CD4-positive, alpha-beta memory T cell (primary cell): ENCODE data around the gene FAM163B. TPM values are rescaled to one million over a fixed set of nuclear protein-coding genes. Genes with fewer than 3 reads are reported as not detected.

ENCODE experiments used
- CTCF ChIA-PET: fragments of 350-600 bp; sonication (Branson Sonifier 250); formaldehyde crosslinking; loops from one replicate; lab custom pipeline; 2021; ENCODE audit warnings: inconsistent platforms; ENCODE audit not compliant: partially characterized antibody; lab: Charles Lee
- POLR2A ChIA-PET: fragments of 350-600 bp; sonication (Branson Sonifier 250); formaldehyde crosslinking; loops from one replicate; lab custom pipeline; 2021; ENCODE audit not compliant: partially characterized antibody; lab: Charles Lee
- DNase-seq, 5 donors: peaks; one replicate each; pipeline versions ENCODE4 v3.0.0 to v3.0.0-alpha.2; 2020 to 2022; ENCODE audit warnings: mixed read lengths in 1 of 5
- H3K27ac ChIP-seq: one replicate; pipeline ENCODE4 v1.7.0; 2013; ENCODE audit warnings: low read depth, low read length
- H3K27me3 ChIP-seq: 2 replicates; pipeline ENCODE4 v1.7.0; 2013; ENCODE audit warnings: mild to moderate bottlenecking, low read length, moderate library complexity; ENCODE audit not compliant: insufficient read depth
- H3K36me3 ChIP-seq: 2 replicates; pipeline ENCODE4 v1.7.0; 2013; ENCODE audit warnings: mild to moderate bottlenecking, low read length, moderate library complexity; ENCODE audit not compliant: insufficient read depth
- H3K4me1 ChIP-seq: 2 replicates; pipeline ENCODE4 v1.7.0; 2013; ENCODE audit warnings: mild to moderate bottlenecking, low read length, moderate library complexity; ENCODE audit not compliant: insufficient read depth
- H3K4me3 ChIP-seq, 2 donors: one replicate each; pipeline ENCODE4 v1.7.0; 2013; ENCODE audit warnings: low read length in 2 of 2, mild to moderate bottlenecking in 1 of 2
- H3K9me3 ChIP-seq, 2 donors: one replicate each; pipeline ENCODE4 v1.7.0; 2013; ENCODE audit warnings: low read length in 2 of 2, control low read depth in 1 of 2; ENCODE audit not compliant: control insufficient read depth in 1 of 2
- H3K27ac Mint-ChIP-seq, 7 donors: one replicate each; pipeline ENCODE4 v1.8.0; 2020 to 2021; ENCODE audit warnings: mixed read lengths in 7 of 7, mild to moderate bottlenecking in 6 of 7, inconsistent platforms in 3 of 7, moderate library complexity in 3 of 7
- H3K27me3 Mint-ChIP-seq, 2 donors: one replicate each; pipeline ENCODE4 v1.8.0; 2020 to 2021; ENCODE audit warnings: mixed read lengths in 2 of 2
- H3K36me3 Mint-ChIP-seq, 2 donors: one replicate each; pipeline ENCODE4 v1.8.0; 2020 to 2021; ENCODE audit warnings: mixed read lengths in 2 of 2, inconsistent platforms in 1 of 2, mild to moderate bottlenecking in 1 of 2
- H3K4me1 Mint-ChIP-seq, 4 donors: one replicate each; pipeline ENCODE4 v1.8.0; 2020 to 2021; ENCODE audit warnings: mixed read lengths in 4 of 4, mild to moderate bottlenecking in 1 of 4
- H3K4me3 Mint-ChIP-seq, 8 donors: one replicate each; pipeline ENCODE4 v1.8.0; 2020 to 2021; ENCODE audit warnings: mixed read lengths in 8 of 8, mild to moderate bottlenecking in 7 of 8, moderate library complexity in 6 of 8, inconsistent platforms in 3 of 8
- H3K9me3 Mint-ChIP-seq, 8 donors: one replicate each; pipeline ENCODE4 v1.8.0; 2020 to 2021; ENCODE audit warnings: mixed read lengths in 8 of 8, mild to moderate bottlenecking in 5 of 8, inconsistent platforms in 3 of 8, moderate library complexity in 1 of 8
- intact Hi-C: fragments of 100-400 bp; cut with micrococcal nuclease; formaldehyde crosslinking; loops from one replicate; pipeline ENCODE4 v1.15.1; 2023
- polyA plus RNA-seq, 2 donors: library from polyadenylated mRNA; unstranded; fragments of 300-500 nt; fragmentation: Illumina TruSeq; gene quantifications; one replicate each; pipeline ENCODE4 v1.2.3, GENCODE V29; 2021
- total RNA-seq, 2 experiments: library from RNA; stranded (reverse); gene quantifications; one replicate each; pipeline ENCODE4 v1.2.3, GENCODE V29; 2021

FAM163B gene
- total and polyA plus RNA-seq, 4 experiments from 2014 or later, result not detected

- H3K9me3 ChIP-seq, result no peaks in the 10 kb centered on the region
- DNase-seq, result no peak
- H3K27me3 ChIP-seq, result no peaks in the 10 kb centered on the region
- peaks cover 0 to 2% (median 0%) of the 10 kb centered on the region in 4 donors for H3K4me1 Mint-ChIP-seq
- no peak overlapping the region for H3K27ac Mint-ChIP-seq
- H3K36me3 Mint-ChIP-seq, result no peaks in the 10 kb centered on the region
- no peak overlapping the region for H3K4me3 Mint-ChIP-seq
- no peak overlapping the region for H3K4me3 ChIP-seq
- no peak overlapping the region for H3K27ac ChIP-seq
- intact Hi-C loops, result no loop called here
- H3K27me3 Mint-ChIP-seq, result peaks cover 0 to 1% of the 10 kb centered on the region in 2 donors
- H3K36me3 ChIP-seq, result no peaks in the 10 kb centered on the region
- peaks cover 0 to 3% (median under 1%) of the 10 kb centered on the region in 8 donors for H3K9me3 Mint-ChIP-seq
- CTCF ChIA-PET, result interaction anchor here (0.7 to 1.5 kb wide), 2 partner anchors 12 to 190 kb away, joined by 3 to 4 read pairs; no protein-coding TSS in a partner anchor
- no peaks in the 10 kb centered on the region for H3K4me1 ChIP-seq
- POLR2A ChIA-PET, result no interaction called here
These were observed 17.9 kb downstream of the FAM163B start for GRCh38 chr9:133591116-133591910.

- Mint-ChIP-seq H3K27me3 (peaks cover 0 to 1% of the 10 kb centered on the region in 2 donors), H3K27ac (no peak overlapping the region), H3K4me3 (no peak overlapping the region), H3K36me3 (no peaks in the 10 kb centered on the region), H3K9me3 (peaks cover 0 to 2% (median 0%) of the 10 kb centered on the region in 8 donors), H3K4me1 (peaks cover 0 to 2% (median 0%) of the 10 kb centered on the region in 4 donors)
- Histone ChIP-seq H3K4me3 (no peak overlapping the region), H3K4me1 (no peaks in the 10 kb centered on the region), H3K27me3 (no peaks in the 10 kb centered on the region), H3K9me3 (no peaks in the 10 kb centered on the region), H3K36me3 (no peaks in the 10 kb centered on the region), H3K27ac (no peak overlapping the region)
- intact Hi-C loops, result no loop called here
- DNase-seq, result no peak
- ChIA-PET POLR2A (no interaction called here), CTCF (interaction anchor here (0.6 to 1.8 kb wide), 8 partner anchors 9 to 152 kb away, joined by 3 to 10 read pairs (median 4); no protein-coding TSS in a partner anchor)
These were observed 18.8 kb downstream of the FAM163B start for GRCh38 chr9:133590231-133590855.

GRCh38 chr9:133589454-133590227 lies 19.5 kb downstream of the FAM163B start:
- H3K27ac Mint-ChIP-seq, result no peak overlapping the region
- H3K36me3 ChIP-seq, result no peaks in the 10 kb centered on the region
- no peaks in the 10 kb centered on the region for H3K4me1 ChIP-seq
- peaks cover 0 to 2% (median under 1%) of the 10 kb centered on the region in 4 donors for H3K4me1 Mint-ChIP-seq
- peaks cover 2% of the 10 kb centered on the region in 2 donors for H3K27me3 Mint-ChIP-seq
- H3K4me3 Mint-ChIP-seq, result no peak overlapping the region
- H3K9me3 Mint-ChIP-seq, result peaks cover 0 to 2% (median 0%) of the 10 kb centered on the region in 8 donors
- H3K36me3 Mint-ChIP-seq, result no peaks in the 10 kb centered on the region
- no peak overlapping the region for H3K4me3 ChIP-seq
- intact Hi-C loops, result loop anchor here (1.0 to 2.0 kb wide), 2 partner anchors 127 to 137 kb away; no protein-coding TSS in a partner anchor
- H3K27ac ChIP-seq, result no peak overlapping the region
- ChIA-PET CTCF (interaction anchor here (0.6 to 1.8 kb wide), 11 partner anchors 8 to 153 kb away, joined by 3 to 10 read pairs (median 4); no protein-coding TSS in a partner anchor), POLR2A (no interaction called here)
- peak; percentile 20 to 45 (median 22) for DNase-seq
- H3K27me3 ChIP-seq, result peaks cover 4% of the 10 kb centered on the region
- no peaks in the 10 kb centered on the region for H3K9me3 ChIP-seq

- Mint-ChIP-seq H3K27me3 (peaks cover 9 to 11% of the 10 kb centered on the region in 2 donors), H3K36me3 (no peaks in the 10 kb centered on the region), H3K27ac (no peak overlapping the region), H3K9me3 (peaks cover 0 to 2% (median 0%) of the 10 kb centered on the region in 8 donors), H3K4me3 (no peak overlapping the region), H3K4me1 (peaks cover 0 to 6% (median 3%) of the 10 kb centered on the region in 4 donors)
- POLR2A ChIA-PET, result no interaction called here
- Histone ChIP-seq H3K27ac (no peak overlapping the region), H3K27me3 (peaks cover 7% of the 10 kb centered on the region), H3K36me3 (no peaks in the 10 kb centered on the region), H3K4me3 (no peak overlapping the region), H3K4me1 (no peaks in the 10 kb centered on the region), H3K9me3 (no peaks in the 10 kb centered on the region)
- no peak for DNase-seq
- intact Hi-C loops, result no loop called here
- CTCF ChIA-PET, result no interaction called here
These were observed 21.7 kb downstream of the FAM163B start for GRCh38 chr9:133587466-133587865.

- H3K4me1 Mint-ChIP-seq, result peaks cover 0 to 6% (median 3%) of the 10 kb centered on the region in 4 donors
- Histone ChIP-seq H3K27me3 (peaks cover 7% of the 10 kb centered on the region), H3K9me3 (no peaks in the 10 kb centered on the region), H3K4me3 (no peak overlapping the region), H3K4me1 (no peaks in the 10 kb centered on the region), H3K27ac (no peak overlapping the region), H3K36me3 (no peaks in the 10 kb centered on the region)
- H3K4me3 Mint-ChIP-seq, result no peak overlapping the region
- no peaks in the 10 kb centered on the region for H3K36me3 Mint-ChIP-seq
- CTCF ChIA-PET, result no interaction called here
- POLR2A ChIA-PET, result no interaction called here
- peaks cover 0 to 2% (median 0%) of the 10 kb centered on the region in 8 donors for H3K9me3 Mint-ChIP-seq
- DNase-seq, result no peak
- intact Hi-C loops, result no loop called here
- peaks cover 12 to 13% of the 10 kb centered on the region in 2 donors for H3K27me3 Mint-ChIP-seq
- no peak overlapping the region for H3K27ac Mint-ChIP-seq
These were observed 22.1 kb downstream of the FAM163B start for GRCh38 chr9:133587051-133587450.

GRCh38 chr9:133585481-133586351 lies 23.5 kb downstream of the FAM163B start:
- Mint-ChIP-seq H3K27ac (no peak overlapping the region), H3K9me3 (peaks cover 0 to 2% (median 0%) of the 10 kb centered on the region in 8 donors), H3K4me3 (no peak overlapping the region), H3K36me3 (no peaks in the 10 kb centered on the region), H3K27me3 (peaks cover 18 to 20% of the 10 kb centered on the region in 2 donors), H3K4me1 (peaks cover 0 to 6% (median 3%) of the 10 kb centered on the region in 4 donors)
- Histone ChIP-seq H3K4me1 (no peaks in the 10 kb centered on the region), H3K27me3 (peaks cover 7% of the 10 kb centered on the region), H3K4me3 (no peak overlapping the region), H3K36me3 (no peaks in the 10 kb centered on the region), H3K27ac (no peak overlapping the region), H3K9me3 (no peaks in the 10 kb centered on the region)
- intact Hi-C loops, result no loop called here
- CTCF ChIA-PET, result interaction anchor here (1.1 kb wide), 1 partner anchor 12 kb away, joined by 3 read pairs; no protein-coding TSS in a partner anchor
- POLR2A ChIA-PET, result no interaction called here
- DNase-seq, result no peak
